Fibroblast of villous mesenchyme (primary cell): ENCODE data around the gene TRAF2. TPM values are rescaled to one million over a fixed set of nuclear protein-coding genes. Genes with fewer than 3 reads are reported as not detected.
"Not testable (repeated sequence)": the region's sequence is repeated elsewhere in the genome, so short reads cannot be mapped to it uniquely, and the experiment has no call there.

Experiments used
- DNase-seq: peaks from one replicate; pipeline ENCODE4 v3.0.0-alpha.2; 2010; ENCODE audit warnings: low read depth
- H3K4me3 ChIP-seq: 2 replicates; pipeline ENCODE4 v1.5.1; 2011; ENCODE audit warnings: low read depth, mild to moderate bottlenecking, low read length
- total RNA-seq: library from RNA; depleted of rRNA; stranded (reverse); fragments of >200 nt; gene quantifications from 2 replicates; pipeline ENCODE4 v1.2.3, GENCODE V29; 2012
- TF ChIP-seq, protein P1 (sequence below): IDR thresholded peaks from 2 replicates; pipeline ENCODE4 v1.5.1; 2012; ENCODE audit warnings: low read depth, mild to moderate bottlenecking, low read length; ENCODE audit not compliant: insufficient read depth

The TRAF2 gene
- total RNA-seq, 1 donor = 16.8 TPM

DNA sequence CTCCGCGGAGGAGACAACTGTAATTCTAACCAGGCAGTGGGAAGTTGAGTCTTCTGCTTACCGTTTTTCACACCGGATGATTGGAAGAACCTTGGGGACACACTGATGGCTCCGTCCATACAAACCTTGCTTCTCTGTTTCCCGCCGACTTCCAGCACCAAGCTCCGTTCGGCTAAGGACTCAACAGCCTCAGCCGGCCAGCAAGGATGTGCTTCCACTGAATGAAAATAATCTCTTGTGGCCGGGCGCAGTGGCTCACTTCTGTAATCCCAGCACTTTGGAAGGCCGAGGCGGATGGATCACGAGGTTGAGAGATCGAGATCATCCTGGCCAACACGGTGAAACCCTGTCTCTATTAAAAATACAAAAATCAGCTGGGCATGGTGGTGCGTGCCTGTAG lies 18.4 kb upstream of the TRAF2 start:
- no peak for DNase-seq
- TF ChIP-seq, protein P1, sequence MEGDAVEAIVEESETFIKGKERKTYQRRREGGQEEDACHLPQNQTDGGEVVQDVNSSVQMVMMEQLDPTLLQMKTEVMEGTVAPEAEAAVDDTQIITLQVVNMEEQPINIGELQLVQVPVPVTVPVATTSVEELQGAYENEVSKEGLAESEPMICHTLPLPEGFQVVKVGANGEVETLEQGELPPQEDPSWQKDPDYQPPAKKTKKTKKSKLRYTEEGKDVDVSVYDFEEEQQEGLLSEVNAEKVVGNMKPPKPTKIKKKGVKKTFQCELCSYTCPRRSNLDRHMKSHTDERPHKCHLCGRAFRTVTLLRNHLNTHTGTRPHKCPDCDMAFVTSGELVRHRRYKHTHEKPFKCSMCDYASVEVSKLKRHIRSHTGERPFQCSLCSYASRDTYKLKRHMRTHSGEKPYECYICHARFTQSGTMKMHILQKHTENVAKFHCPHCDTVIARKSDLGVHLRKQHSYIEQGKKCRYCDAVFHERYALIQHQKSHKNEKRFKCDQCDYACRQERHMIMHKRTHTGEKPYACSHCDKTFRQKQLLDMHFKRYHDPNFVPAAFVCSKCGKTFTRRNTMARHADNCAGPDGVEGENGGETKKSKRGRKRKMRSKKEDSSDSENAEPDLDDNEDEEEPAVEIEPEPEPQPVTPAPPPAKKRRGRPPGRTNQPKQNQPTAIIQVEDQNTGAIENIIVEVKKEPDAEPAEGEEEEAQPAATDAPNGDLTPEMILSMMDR = no peak
- H3K4me3 ChIP-seq = no peak overlapping the region

DNA sequence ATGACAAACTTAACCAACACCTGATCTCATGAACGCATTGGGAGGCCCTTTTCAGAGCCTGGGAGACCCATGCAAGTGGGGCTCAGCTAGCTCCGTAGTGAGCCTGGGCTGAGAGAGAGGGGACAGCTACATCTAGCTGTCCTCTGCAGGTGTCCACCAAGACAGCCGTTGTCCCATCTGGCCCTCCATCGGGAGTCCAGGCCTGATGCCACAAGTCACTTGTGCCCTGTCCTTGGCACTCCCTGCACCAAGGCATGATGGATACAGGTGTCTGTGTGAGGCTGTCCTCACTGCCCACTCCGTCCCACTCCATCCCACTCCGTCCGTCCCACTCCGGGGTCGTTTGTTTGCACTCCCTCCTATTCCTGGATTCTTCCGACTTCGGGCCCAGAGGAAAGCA lies 17.7 kb upstream of the TRAF2 start:
- TF ChIP-seq, protein P1 = no peak
- no peak overlapping the region for H3K4me3 ChIP-seq
- no peak for DNase-seq

DNA sequence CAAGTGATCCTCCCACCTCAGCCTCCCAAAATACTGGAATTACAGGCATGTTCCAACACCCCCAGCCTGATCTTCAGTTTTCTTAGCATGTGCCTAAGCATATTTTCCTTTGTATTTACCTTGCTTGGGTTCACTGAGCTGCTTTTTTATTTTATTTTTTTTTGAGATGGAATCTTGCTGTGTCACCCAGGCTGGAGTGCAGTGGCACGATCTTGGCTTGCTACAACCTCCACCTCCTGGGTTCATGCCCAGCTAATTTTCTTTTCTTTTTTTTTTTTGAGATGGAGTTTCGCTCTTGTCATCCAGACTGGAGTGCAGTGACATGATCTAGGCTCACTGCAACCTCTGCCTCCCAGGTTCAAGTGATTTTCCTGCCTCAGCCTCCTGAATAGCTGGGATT lies 16.7 kb upstream of the TRAF2 start:
- not testable (repeated sequence) for DNase-seq, H3K4me3 ChIP-seq

DNA sequence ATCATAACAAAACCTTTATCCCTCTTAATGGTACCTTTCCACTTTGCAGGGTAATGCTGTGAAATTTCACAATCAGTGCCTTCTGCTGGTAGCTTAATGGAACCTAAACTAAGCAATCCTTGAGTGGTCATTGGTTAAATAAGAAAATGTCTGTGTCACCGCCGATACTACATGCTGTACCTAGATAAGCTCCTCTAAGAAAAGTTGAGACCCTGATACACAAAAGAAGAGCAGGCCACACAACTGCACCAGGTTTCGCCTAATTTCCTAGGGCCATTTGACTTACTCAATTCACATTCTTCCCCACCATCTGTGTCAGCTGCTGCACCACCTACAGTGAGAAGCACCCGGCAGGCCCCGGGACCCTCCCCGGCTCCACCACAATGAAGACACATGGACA lies 11.2 kb upstream of the TRAF2 start:
- no peak for DNase-seq
- no peak overlapping the region for H3K4me3 ChIP-seq
- TF ChIP-seq, protein P1 = no peak

DNA sequence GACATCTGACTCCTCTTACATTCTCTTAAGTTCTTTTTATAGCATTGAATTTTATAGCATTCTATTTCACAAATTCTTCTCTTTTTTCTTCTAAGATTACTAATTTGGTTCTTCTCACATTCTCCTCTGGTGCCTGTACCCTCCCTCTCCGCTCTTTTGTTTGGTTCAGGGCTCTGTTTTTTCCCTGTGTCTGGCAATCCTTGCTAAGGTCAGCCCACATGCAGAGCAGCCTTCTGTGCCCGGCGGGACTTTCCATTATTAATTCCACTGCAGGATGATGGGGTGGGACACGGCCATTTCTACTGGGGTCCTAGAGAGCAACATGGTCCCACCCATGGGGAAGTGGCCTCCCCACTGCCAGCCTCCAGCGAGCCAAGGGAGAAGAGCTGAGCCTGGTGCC lies 9.8 kb upstream of the TRAF2 start:
- no peak for DNase-seq
- no peak overlapping the region for H3K4me3 ChIP-seq
- TF ChIP-seq, protein P1 = no peak

DNA sequence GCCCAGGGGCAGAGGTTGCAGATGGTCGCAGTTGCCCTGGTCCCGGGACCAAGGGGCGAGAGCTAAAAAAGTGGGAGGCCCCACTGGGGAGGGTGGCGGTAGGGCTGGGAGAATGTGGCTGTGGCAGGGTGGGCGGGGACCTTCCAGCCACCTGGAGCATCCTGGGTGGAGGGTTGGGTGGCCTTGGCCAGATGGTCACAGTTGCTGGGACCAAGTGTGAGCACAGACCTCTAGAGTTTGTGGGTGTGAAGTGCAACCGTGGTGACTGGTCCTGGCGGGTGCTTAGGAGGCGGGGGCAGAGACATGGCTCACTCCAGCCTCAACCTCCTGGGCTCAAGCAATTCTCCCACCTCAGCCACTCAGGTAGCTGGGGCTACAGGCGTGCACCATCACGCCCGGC lies 5.7 kb upstream of the TRAF2 start:
- DNase-seq = no peak
- TF ChIP-seq, protein P1 = no peak
- no peak overlapping the region for H3K4me3 ChIP-seq

DNA sequence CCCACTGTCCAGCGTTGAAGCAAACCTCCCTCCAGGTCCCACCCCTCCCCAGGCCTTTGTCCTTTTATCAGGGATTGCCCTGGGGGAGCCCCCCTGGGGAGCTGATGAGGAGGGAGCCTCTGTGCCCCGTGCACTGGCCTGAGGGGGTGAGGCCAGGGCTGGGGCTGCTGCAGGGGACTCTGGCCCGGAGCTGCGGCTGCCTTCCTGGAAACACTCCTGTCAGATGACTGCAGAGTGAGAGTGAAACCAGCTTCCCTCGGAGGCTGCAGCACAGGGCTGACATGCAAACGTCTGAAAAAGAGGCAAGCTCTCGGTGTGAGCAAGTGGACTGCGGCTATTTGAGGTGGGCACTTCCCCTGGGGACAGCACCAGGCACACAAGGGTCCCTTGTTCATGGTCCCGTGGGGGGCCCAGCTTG lies 4.6 kb upstream of the TRAF2 start:
- TF ChIP-seq, protein P1 = no peak
- DNase-seq = peak; percentile 71
- H3K4me3 ChIP-seq = peak overlapping the region; percentile 9
